HG02938 (cell line): ENCODE results near the gene PAK3.

Experiments used
- ATAC-seq: cut with Tn5 transposase; IDR thresholded peaks from one replicate; pipeline ENCODE4 v1.9.1; 2021; ENCODE audit warnings: mild to moderate bottlenecking, moderate library complexity; ENCODE audit not compliant: unreplicated experiment

Gene PAK3

DNA sequence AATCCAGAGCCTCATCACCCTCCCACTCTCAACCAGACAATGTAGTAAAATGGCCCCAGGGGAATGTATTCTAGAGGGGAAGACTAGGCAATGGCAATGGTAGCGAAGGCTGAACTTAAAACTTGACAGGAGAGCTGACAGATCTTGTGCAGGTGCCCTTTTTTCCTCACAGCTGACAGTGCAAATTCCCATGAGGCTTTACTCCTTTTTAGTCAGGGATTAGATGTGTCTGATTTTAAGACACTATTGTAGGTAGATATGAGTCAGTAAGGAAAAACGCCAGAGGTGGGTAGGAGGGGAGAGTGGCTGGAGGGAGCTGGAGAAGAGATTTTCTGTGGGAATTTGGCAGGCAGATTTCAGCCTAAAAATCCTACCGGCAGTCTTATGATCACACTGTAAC, 163.6 kb downstream of the PAK3 start:
- ATAC-seq: no peak

DNA sequence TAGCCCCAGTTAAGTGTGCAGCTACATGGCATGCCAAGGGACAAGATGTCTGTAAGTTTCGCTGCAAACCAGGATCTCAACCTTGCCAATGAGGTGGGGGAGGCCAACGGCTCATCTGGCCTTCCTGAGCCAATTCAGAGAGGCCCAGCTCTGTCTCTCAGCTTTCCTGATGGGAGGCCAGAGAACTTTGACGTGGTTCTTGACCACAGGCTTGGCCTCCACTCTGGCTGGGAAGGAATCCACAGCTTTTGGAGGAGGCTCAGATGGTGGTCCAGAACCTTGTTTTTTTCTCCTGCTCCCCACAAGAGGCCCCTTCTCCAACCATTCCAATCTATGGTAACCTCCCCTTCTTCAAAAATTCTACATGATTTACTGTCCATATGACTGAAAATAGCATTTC, 164.5 kb downstream of the PAK3 start:
- no peak for ATAC-seq

DNA sequence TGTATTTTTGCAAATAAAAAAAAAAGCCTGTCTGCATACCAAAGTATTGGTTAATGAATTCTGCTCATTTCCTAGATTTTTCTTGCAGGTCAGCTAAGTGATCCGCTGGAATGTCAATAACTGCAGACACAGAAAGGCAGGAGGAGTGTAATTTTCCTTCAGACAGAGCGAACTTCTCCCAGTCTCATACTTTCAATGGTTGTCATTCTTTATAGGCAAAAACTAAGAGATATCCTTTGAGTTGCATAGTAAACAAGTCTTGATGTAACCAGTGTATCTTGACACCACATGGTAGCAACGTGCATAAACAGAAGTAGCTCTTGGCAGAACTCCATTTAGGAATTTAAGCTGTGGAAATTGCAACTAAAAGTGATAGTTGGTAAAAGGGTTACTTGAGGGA, 166.1 kb downstream of the PAK3 start:
- ATAC-seq: no peak

DNA sequence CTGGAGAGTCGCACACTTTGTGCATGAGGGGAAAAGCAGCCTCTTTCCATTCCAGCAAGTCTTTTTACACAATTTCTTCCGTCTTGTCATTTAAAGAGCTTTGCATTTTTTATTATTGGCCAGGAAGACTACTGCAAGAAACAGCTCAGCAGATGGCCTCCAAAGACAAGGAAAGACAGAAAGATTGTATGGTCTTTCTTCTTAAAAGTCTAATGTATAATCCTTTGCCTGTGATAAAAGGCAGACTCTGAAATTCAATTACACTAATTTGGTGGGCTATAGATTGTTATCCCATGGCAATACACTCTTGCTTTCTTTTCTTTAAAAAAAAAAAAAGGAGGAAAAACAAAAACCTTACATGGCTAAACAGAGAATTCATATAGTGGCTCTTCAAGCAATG, 168.4 kb downstream of the PAK3 start:
- no peak for ATAC-seq

DNA sequence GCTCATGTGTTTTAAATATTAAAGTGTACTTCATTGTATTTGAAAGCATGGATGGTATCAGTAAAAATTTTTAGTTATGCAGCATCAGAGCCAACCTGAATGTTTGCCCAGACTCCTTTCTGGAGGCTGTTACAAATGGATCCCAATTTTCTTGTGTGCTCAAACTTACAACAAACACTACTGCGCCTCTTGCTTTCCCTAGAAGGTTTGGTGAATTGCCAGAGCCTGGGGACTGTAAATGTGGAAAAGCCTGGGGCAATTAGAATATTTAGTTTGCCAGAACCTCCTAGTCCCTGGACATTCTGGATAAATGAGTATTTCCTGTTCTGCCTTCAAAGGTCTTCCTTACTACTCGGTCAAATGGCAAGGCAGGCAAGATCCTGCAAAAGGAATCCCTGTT, 169.5 kb downstream of the PAK3 start:
- no peak for ATAC-seq

DNA sequence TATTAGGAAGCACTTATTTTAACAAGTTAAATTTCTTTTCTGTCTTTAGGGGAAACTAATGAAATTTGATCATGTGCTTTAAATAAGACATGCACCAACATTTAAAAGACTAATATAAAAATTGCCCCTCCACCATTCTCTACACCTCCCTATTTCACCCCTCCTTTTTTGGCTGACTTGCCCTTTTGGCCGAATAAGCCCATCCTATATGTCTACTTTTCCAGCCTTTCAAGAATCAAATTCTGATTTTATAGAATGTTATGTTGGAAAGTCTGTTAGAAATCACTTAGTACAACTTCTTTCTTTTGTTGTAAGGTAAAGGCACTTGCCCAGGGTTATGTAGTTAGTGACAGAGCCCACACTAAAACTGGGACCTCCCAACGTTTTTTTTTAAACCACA, 172.5 kb downstream of the PAK3 start:
- no peak for ATAC-seq

DNA sequence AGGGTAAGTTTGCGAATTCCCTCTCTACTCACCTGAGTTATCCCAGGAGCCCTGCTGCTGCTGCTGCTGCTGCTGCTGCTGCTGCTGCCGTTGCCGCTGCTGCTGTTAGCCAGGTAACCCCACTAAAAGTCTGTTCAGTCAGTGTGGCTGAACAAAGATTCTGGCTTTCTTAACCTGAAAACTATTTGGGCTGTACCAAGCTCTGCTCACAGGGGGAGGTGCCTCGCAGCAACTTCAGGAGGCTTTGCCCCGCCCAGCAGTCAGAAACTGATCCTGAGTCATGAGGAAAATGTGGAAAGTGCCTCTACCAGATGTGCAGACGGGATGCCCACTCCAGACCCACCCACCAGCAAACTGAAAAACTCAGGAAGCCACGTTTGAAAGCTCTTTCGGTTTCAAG, 174.3 kb downstream of the PAK3 start, which contains the start of gene CAPN6:
Gene CAPN6, minus strand, starts transcription at position 145 of the 400 bp plus-strand sequence. CDS start 6,547 bp downstream, outside the sequence.
- no peak for ATAC-seq
